HTR-8/SVneo (cell line): ENCODE data around the gene TP53BP2.
"Not testable (repeated sequence)": the region's sequence is repeated elsewhere in the genome, so short reads cannot be mapped to it uniquely, and the experiment has no call there.

ENCODE experiments used
- DNase-seq: peaks from one replicate; pipeline ENCODE4 v3.0.0; 2011; ENCODE audit warnings: low spot score, mixed read lengths; ENCODE audit not compliant: insufficient read length
- FAIRE-seq: peaks from 2 replicates; lab custom pipeline; 2011; peaks lifted over from hg19 to GRCh38; lab: Jason Lieb, UNC

Gene TP53BP2

GRCh38 chr1:223810586-223810985 is 35.2 kb downstream of the TP53BP2 start:
- DNase-seq, result no peak
- no peak for FAIRE-seq

DNA sequence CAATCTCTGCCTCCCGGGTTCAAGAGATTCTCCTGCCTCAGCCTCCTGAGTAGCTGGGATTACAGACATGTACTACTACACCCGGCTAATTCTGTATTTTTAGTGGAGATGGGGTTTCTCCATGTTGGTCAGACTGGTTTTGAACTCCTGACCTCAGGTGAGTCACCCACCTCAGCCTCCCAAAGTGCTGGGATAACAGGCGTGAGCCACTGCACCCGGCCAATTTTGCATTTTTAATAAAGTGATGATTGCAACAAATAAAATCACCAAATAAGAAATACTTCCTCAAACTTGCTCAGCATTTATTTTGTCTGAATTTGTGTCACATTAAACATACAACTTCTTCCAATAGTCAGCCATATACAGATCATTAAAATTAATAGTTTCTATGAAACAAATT is 35.8 kb downstream of the TP53BP2 start:
- not testable (repeated sequence) for DNase-seq, FAIRE-seq

DNA sequence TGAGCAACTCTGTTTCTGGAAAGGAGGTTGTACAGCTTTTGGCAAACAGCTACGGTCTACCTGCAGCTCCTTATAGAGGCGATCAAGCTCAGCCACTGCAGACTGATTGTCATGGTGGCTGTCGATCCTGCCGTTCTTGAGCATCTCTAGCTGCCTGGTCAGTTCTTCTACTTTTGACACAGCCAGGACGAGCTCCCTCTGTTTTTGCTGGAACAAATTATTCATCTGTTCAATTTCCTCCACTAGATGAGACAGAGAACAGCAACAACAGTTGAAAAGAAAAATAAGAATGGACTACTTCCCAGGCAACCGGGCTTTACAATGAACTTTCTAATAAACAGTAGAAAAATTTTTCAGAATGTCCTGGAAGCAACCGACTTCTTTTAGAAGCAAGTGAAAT is 42.5 kb downstream of the TP53BP2 start:
- DNase-seq (no peak), FAIRE-seq (no peak)

GRCh38 chr1:223802602-223803001 is 43.1 kb downstream of the TP53BP2 start:
- FAIRE-seq (no peak), DNase-seq (no peak)

DNA sequence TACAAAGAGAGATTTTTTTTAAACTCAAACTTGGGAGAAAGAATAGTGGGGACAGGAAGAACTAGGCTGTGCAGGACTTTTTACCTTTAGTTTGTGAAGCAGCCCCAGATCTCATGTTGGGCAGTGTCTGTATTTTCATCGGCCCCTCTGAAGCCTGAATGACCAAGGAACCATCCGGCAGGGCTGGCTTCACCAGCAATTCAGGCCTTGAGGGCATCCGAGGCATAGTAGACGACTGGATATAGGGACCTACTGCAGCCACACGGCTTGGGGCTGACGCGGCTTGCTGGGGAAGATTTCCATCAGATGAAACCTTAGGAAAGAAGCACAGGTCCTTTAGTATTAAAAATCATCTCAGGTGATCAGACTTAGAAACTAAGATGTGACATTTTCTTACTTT is 43.7 kb downstream of the TP53BP2 start:
- FAIRE-seq, result no peak
- DNase-seq, result no peak

- DNase-seq (no peak), FAIRE-seq (no peak)
Observed at GRCh38 chr1:223796210-223796609, 49.5 kb downstream of the TP53BP2 start.

GRCh38 chr1:223794136-223794880 is 51.4 kb downstream of the TP53BP2 start:
- no peak for FAIRE-seq
- no peak for DNase-seq

DNA sequence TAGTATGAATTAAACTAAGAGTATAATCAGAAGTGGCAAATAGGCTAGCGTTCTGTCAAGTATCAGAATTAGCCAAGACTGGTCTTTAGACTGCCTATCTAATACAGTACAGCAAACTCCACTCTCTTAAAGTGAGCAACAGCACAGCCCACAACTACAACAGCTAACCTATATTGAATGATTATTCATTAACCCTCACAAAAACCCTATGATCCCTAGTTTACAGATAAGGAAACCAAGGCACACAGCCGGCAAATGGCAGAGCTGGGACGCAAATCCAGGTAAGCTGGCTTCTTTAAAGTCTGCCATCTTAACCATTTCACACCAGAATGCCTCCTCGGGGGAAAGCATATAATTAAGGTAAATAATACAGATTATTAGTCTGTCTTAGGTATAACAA is 52.0 kb downstream of the TP53BP2 start:
- FAIRE-seq (no peak), DNase-seq (no peak)

- DNase-seq, result no peak
- peak; percentile 70 for FAIRE-seq
Observed at GRCh38 chr1:223792046-223792445, 53.7 kb downstream of the TP53BP2 start.

GRCh38 chr1:223788746-223789415 is 56.9 kb downstream of the TP53BP2 start:
- no peak for DNase-seq
- peak; percentile 16 for FAIRE-seq

GRCh38 chr1:223785808-223786207 is 59.9 kb downstream of the TP53BP2 start:
- no peak for FAIRE-seq
- no peak for DNase-seq

GRCh38 chr1:223784541-223784940 is 61.2 kb downstream of the TP53BP2 start:
- no peak for DNase-seq
- no peak for FAIRE-seq

DNA sequence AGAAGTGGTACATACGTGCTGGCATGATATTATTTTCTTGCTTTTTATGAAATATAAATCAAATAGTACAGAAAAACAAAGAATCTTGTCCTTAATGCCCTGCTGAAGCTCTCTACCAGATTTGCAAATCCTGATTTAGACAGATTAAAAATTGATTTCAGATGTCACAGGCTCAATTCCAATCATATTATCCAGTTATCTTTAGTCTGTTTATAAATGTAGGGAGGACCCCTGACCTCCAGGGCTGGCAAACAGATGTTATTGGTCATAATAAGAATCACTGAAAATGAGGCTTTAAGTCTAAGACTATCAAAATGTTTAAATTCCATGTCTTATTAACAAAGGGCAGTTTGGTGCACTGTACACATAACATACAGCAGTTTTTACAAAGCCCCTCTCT is 62.1 kb downstream of the TP53BP2 start:
- no peak for DNase-seq
- FAIRE-seq, result no peak

- no peak for DNase-seq
Observed at GRCh38 chr1:223780949-223781348, 64.8 kb downstream of the TP53BP2 start.

DNA sequence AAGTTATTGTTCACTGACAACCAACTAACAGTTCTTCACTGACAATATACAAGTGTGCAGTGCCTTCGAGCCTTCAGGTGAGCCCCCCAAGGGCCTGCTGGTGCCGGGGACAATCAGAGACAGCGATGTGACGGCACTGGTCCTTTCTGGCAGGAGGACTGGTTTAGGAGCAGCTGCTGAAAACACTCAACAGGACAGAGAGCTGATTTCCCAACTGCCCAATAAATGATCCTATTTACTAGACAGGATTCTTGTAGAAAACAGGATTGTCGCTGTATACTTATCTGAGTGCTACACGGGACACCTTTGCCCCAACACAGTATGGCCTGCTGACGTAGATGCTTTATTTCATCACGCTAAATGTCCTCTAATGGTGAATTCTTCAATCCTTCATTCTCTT is 65.4 kb downstream of the TP53BP2 start:
- DNase-seq (no peak), FAIRE-seq (no peak)

More at GRCh38 chr1:223780949-223781348, 64.8 kb downstream of the TP53BP2 start:
- FAIRE-seq, result no peak

DNA sequence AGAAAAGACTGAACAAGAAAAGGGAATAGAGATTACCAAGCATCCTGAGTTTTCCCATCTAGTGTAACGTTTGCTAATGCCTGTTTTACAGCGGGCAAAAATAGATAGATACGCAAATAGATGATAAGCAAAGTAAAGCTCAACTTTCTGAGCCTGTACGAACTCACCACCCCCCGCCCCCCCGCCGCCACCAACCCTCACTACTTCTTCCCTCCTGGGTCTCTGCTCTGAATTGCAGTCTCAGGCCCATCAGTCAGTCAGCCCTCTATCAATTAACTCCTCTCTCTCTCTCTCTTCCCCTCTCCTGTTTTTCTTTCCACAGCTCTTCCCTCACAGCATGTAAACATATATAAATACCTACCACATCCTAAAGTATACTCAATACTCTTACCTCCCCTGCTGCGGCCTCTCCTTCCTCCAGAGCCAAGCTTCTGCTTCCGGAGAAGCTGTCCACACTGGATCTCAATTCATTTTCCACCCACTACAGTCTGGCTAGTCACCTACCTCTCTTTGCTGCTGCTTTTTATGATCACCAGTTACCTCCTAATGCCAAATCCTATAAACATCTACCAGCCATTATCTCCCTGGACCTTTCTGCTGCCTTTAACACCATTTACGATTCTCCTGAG is 68.8 kb downstream of the TP53BP2 start:
- DNase-seq (no peak), FAIRE-seq (no peak)

DNA sequence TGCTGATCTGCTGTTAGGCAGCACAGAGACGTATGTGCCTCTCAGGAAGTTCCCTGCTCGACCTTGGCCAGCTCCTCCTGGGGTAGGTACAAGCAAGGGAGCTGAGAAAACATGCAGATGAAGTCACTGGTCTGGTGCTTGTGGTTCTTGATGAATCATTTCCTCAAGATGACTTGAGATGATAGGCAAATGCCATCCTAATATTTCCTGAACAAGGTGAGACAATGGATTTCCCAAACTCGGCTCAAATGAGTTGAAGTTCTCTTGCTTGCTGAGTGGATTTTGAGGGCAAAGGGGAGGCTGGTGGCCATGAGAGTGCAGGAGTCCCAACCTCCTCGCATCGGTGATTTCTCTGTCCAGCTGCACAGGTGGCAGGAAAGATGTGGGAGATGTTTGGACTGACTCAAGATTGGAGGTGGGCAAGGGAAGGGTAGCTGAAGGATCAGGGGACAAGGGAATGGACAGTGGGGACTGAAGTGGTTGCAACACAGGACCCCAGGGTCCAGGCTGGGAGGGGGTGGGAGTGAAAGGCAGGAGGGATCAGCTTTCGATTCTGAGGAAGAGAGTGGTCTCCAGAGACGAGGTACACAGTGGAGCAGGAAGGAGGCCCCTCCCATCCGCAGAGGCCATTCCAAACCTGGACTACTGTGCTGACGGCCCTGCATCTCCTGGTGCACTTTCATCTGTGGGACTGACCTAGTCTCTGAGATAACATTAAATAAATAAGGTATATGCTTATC is 69.5 kb downstream of the TP53BP2 start:
- DNase-seq, result peak; percentile 69
- peak; percentile 38 for FAIRE-seq

DNA sequence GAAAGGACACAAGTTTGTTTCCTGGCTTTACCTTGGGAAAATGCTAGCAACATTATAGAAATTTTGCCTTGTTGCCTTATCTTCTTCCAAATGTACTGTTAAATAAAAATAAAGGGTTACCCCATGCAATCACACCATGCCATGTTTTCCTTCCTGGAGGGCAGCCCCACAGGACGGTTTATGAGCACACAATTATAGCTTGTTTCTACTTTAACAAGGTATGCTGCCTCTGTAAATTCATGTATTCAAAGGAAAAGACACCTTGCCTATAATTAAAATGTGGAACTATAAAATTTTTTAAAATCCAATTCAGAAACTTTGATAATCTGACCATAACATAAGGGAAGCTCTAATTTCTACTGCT is 70.1 kb downstream of the TP53BP2 start:
- no peak for DNase-seq
- no peak for FAIRE-seq

DNA sequence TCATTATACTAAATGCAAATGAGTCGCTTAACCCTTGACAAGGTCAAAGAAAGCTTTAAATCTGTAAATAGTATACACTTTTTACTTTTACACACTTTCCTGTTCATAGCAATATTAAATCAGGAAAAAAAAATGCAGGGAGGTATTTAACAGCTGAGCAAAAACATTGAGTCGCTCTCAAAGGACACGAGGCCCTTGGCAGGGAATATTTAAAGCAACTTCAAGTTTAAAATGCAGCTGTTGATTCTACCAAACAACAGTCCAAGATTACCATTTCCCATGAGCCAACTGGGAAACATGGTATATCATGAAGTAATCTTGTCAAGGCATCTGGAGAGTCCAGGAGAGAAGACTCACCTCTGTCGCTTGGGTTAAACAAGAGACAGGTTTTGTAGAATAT is 70.7 kb downstream of the TP53BP2 start:
- no peak for FAIRE-seq
- no peak for DNase-seq

DNA sequence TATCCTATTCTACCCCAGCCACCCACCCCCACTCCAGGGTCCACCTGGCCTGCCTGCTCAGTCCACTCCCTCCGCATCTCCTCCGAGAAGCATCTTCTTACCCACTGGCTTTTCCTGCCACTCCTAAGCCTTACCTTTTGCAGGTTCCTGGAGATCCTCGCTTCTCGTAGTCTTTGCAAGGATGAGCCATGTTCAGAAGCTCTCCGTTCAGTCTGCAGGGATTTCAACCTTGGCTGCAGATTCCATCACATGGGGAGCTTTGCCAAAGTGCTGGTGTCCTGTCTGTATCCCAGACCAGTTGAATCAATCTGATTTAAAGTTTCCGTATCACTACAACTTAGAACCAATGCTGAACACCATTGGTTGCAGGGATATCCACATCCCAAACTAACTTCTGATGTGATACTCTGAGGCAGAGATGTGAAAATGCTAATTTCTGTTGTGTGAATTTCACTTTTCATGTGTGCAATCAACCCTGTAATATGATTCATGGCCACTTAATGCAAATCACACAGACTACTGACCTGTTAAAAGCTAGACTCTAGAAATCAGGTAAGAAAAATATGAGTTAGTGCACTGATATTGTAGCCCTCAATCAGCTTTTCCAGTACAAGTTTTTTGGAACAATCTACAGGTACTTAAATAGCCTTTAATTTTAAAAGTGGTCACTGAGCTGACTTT is 71.5 kb downstream of the TP53BP2 start:
- no peak for DNase-seq
- FAIRE-seq, result no peak
